Measurements from ENCODE around the gene CENPS. TPM values are rescaled to one million over a fixed set of nuclear protein-coding genes. Genes with fewer than 3 reads are reported as not detected.

CENPS gene
- total RNA-seq, 4 donors from 2014 or later = 2.6 to 15.4 (median 6.2) TPM

GRCh38 chr1:10467078-10467477, 36.8 kb downstream of the CENPS start:
- Histone ChIP-seq H3K9me3 (no peaks in the 10 kb centered on the region), H3K27ac (no peak overlapping the region), H3K4me1 (no peaks in the 10 kb centered on the region), H3K4me3 (no peak overlapping the region), H3K27me3 (no peaks in the 10 kb centered on the region), H3K36me3 (no peaks in the 10 kb centered on the region)
- TF ChIP-seq CTCF (IDR thresholded peaks at IDR 0.05) (no peak), POLR2A (IDR thresholded peaks at IDR 0.05) (no peak)
- no peak for DNase-seq
- intact Hi-C loops (cut with DNase I; ENCODE audit: low total_unique reads) = no loop called here

- TF ChIP-seq CTCF (IDR thresholded peaks at IDR 0.05) (no peak), POLR2A (IDR thresholded peaks at IDR 0.05) (no peak)
- Histone ChIP-seq H3K36me3 (no peaks in the 10 kb centered on the region), H3K27ac (no peak overlapping the region), H3K4me1 (no peaks in the 10 kb centered on the region), H3K4me3 (no peak overlapping the region), H3K27me3 (no peaks in the 10 kb centered on the region), H3K9me3 (no peaks in the 10 kb centered on the region)
- DNase-seq = no peak
- intact Hi-C loops (cut with DNase I; ENCODE audit: low total_unique reads) = no loop called here
Measured at GRCh38 chr1:10470043-10470442, 39.8 kb downstream of the CENPS start.

GRCh38 chr1:10471411-10472219, 41.4 kb downstream of the CENPS start:
- intact Hi-C loops (cut with DNase I; ENCODE audit: low total_unique reads) = no loop called here
- TF ChIP-seq CTCF (IDR thresholded peaks at IDR 0.05) = no peak
- TF ChIP-seq POLR2A (IDR thresholded peaks at IDR 0.05) = no peak
- no peaks in the 10 kb centered on the region for H3K4me1 ChIP-seq

GRCh38 chr1:10472220-10473144, 42.2 kb downstream of the CENPS start, which contains the start of gene DFFA:
DFFA (minus strand) TSS chr1:10472529; CDS start chr1:10472458, 71 bp downstream.
- peak within 1 kb of the TSS; percentile 62 to 80 for H3K4me3 ChIP-seq
- DNase-seq = peak; percentile 92 to 95
- peak within 1 kb of the TSS; percentile 75 to 86 for H3K27ac ChIP-seq
- H3K27me3 ChIP-seq = no peaks in the 10 kb centered on the region
- H3K36me3 ChIP-seq = no peaks in the 10 kb centered on the region
- H3K4me1 ChIP-seq = no peaks in the 10 kb centered on the region
- intact Hi-C loops (cut with DNase I; ENCODE audit: low total_unique reads) = no loop called here
- TF ChIP-seq POLR2A (IDR thresholded peaks at IDR 0.05) (peak; percentile 39 to 55), CTCF (IDR thresholded peaks at IDR 0.05) (no peak)
- H3K9me3 ChIP-seq = no peaks in the 10 kb centered on the region

More at GRCh38 chr1:10471411-10472219, 41.4 kb downstream of the CENPS start:
- peak overlapping the region; percentile 75 to 86 for H3K27ac ChIP-seq
- no peaks in the 10 kb centered on the region for H3K9me3 ChIP-seq
- no peaks in the 10 kb centered on the region for H3K27me3 ChIP-seq
- peak overlapping the region; percentile 62 to 80 for H3K4me3 ChIP-seq
- no peak for DNase-seq
- no peaks in the 10 kb centered on the region for H3K36me3 ChIP-seq
